ENCODE measurements around the gene NAA20.
"Not testable (repeated sequence)": the region's sequence is repeated elsewhere in the genome, so short reads cannot be mapped to it uniquely, and the experiment has no call there.

The NAA20 gene

GRCh38 chr20:19987046-19987445, 30.1 kb upstream of the NAA20 start:
- DNase-seq: no peak
- in situ Hi-C loops (cut with MboI; ENCODE audit: low pct_unique_long_range_greater_than_20kb, low sequenced_read_pairs): no loop called here

GRCh38 chr20:19990850-19991249, 26.3 kb upstream of the NAA20 start:
- in situ Hi-C loops (cut with MboI; ENCODE audit: low pct_unique_long_range_greater_than_20kb, low sequenced_read_pairs): no loop called here

GRCh38 chr20:19991308-19991707, 25.9 kb upstream of the NAA20 start:
- in situ Hi-C loops (cut with MboI; ENCODE audit: low pct_unique_long_range_greater_than_20kb, low sequenced_read_pairs): no loop called here
- DNase-seq: no peak

More at GRCh38 chr20:19990850-19991249, 26.3 kb upstream of the NAA20 start:
- DNase-seq: no peak

- in situ Hi-C loops (cut with MboI; ENCODE audit: low pct_unique_long_range_greater_than_20kb, low sequenced_read_pairs): no loop called here
- no peak for DNase-seq
Measured at GRCh38 chr20:19991854-19992253, 25.3 kb upstream of the NAA20 start.

- in situ Hi-C loops (cut with MboI; ENCODE audit: low pct_unique_long_range_greater_than_20kb, low sequenced_read_pairs): no loop called here
- no peak for DNase-seq
Measured at GRCh38 chr20:19992996-19993908, 23.9 kb upstream of the NAA20 start.

- DNase-seq: no peak
- in situ Hi-C loops (cut with MboI; ENCODE audit: low pct_unique_long_range_greater_than_20kb, low sequenced_read_pairs): no loop called here
Measured at GRCh38 chr20:19993958-19994669, 23.0 kb upstream of the NAA20 start.

GRCh38 chr20:19995220-19995863, 21.8 kb upstream of the NAA20 start:
- DNase-seq: peak; percentile 69
- in situ Hi-C loops (cut with MboI; ENCODE audit: low pct_unique_long_range_greater_than_20kb, low sequenced_read_pairs): no loop called here

- in situ Hi-C loops (cut with MboI; ENCODE audit: low pct_unique_long_range_greater_than_20kb, low sequenced_read_pairs): no loop called here
- no peak for DNase-seq
Measured at GRCh38 chr20:19996222-19996621, 20.9 kb upstream of the NAA20 start.

GRCh38 chr20:19996917-19997316, 20.2 kb upstream of the NAA20 start:
- no peak for DNase-seq
- in situ Hi-C loops (cut with MboI; ENCODE audit: low pct_unique_long_range_greater_than_20kb, low sequenced_read_pairs): no loop called here

GRCh38 chr20:19998990-19999705, 18.0 kb upstream of the NAA20 start:
- DNase-seq: no peak
- in situ Hi-C loops (cut with MboI; ENCODE audit: low pct_unique_long_range_greater_than_20kb, low sequenced_read_pairs): no loop called here

- in situ Hi-C loops (cut with MboI; ENCODE audit: low pct_unique_long_range_greater_than_20kb, low sequenced_read_pairs): no loop called here
- no peak for DNase-seq
Measured at GRCh38 chr20:20000211-20000968, 16.8 kb upstream of the NAA20 start.

- in situ Hi-C loops (cut with MboI; ENCODE audit: low pct_unique_long_range_greater_than_20kb, low sequenced_read_pairs): no loop called here
- peak; percentile 35 for DNase-seq
Measured at GRCh38 chr20:20002101-20002998, 14.8 kb upstream of the NAA20 start.

- peak; percentile 38 for DNase-seq
- in situ Hi-C loops (cut with MboI; ENCODE audit: low pct_unique_long_range_greater_than_20kb, low sequenced_read_pairs): no loop called here
Measured at GRCh38 chr20:20003031-20003954, 13.9 kb upstream of the NAA20 start.

- DNase-seq; in situ Hi-C loops (cut with MboI; ENCODE audit: low pct_unique_long_range_greater_than_20kb, low sequenced_read_pairs): not testable (repeated sequence)
Measured at GRCh38 chr20:20003955-20004322, 13.2 kb upstream of the NAA20 start.

GRCh38 chr20:20005342-20005741, 11.8 kb upstream of the NAA20 start:
- in situ Hi-C loops (cut with MboI; ENCODE audit: low pct_unique_long_range_greater_than_20kb, low sequenced_read_pairs): no loop called here
- no peak for DNase-seq

GRCh38 chr20:20009784-20010253, 7.3 kb upstream of the NAA20 start:
- DNase-seq: no peak
- in situ Hi-C loops (cut with MboI; ENCODE audit: low pct_unique_long_range_greater_than_20kb, low sequenced_read_pairs): no loop called here

Measured in KBM-7 (cell line).